ENCODE measurements around the gene ZBTB44. TPM values are rescaled to one million over a fixed set of nuclear protein-coding genes. Genes with fewer than 3 reads are reported as not detected.

The ZBTB44 gene
- total and polyA plus RNA-seq, 8 donors = 34.1 to 53.7 (median 42.7) TPM

- no peak for ATAC-seq
- intact Hi-C loops (cut with DNase I) = no loop called here
- DNase-seq = peak in 1 of 4 donors; percentile 9
Observed at GRCh38 chr11:130313383-130314183, 1.1 kb downstream of the ZBTB44 start.

GRCh38 chr11:130312046-130312445 is 2.7 kb downstream of the ZBTB44 start:
- Histone ChIP-seq H3K36me3 (no peaks in the 10 kb centered on the region), H3K4me3 (no peak overlapping the region), H3K4me1 (peaks cover 4 to 54% of the 10 kb centered on the region in 2 donors), H3K27me3 (no peaks in the 10 kb centered on the region), H3K9me3 (no peaks in the 10 kb centered on the region), H3K27ac (no peak overlapping the region)
- intact Hi-C loops (cut with DNase I) = no loop called here
- no peak for TF ChIP-seq CTCF (IDR thresholded peaks at IDR 0.05)
- ATAC-seq (no peak), DNase-seq (no peak)

More at GRCh38 chr11:130313383-130314183, 1.1 kb downstream of the ZBTB44 start:
- no peaks in the 10 kb centered on the region for H3K9me3 ChIP-seq
- peak overlapping the region; percentile 72 to 81 for H3K4me3 ChIP-seq
- H3K36me3 ChIP-seq = no peaks in the 10 kb centered on the region
- H3K4me1 ChIP-seq = peaks cover 4 to 49% of the 10 kb centered on the region in 2 donors
- no peak for TF ChIP-seq CTCF (IDR thresholded peaks at IDR 0.05)
- no peaks in the 10 kb centered on the region for H3K27me3 ChIP-seq
- H3K27ac ChIP-seq = peak overlapping the region; percentile 89 to 94

- intact Hi-C loops (cut with DNase I) = no loop called here
- DNase-seq (no peak), ATAC-seq (no peak)
- no peak for TF ChIP-seq CTCF (IDR thresholded peaks at IDR 0.05)
- Histone ChIP-seq H3K36me3 (no peaks in the 10 kb centered on the region), H3K27me3 (no peaks in the 10 kb centered on the region), H3K9me3 (no peaks in the 10 kb centered on the region), H3K27ac (no peak overlapping the region), H3K4me3 (no peak overlapping the region), H3K4me1 (peaks cover 4 to 54% of the 10 kb centered on the region in 2 donors)
Observed at GRCh38 chr11:130310622-130311021, 4.1 kb downstream of the ZBTB44 start.

GRCh38 chr11:130308886-130309285 is 5.8 kb downstream of the ZBTB44 start:
- TF ChIP-seq CTCF (IDR thresholded peaks at IDR 0.05) = no peak
- Histone ChIP-seq H3K4me1 (peaks cover 0 to 48% of the 10 kb centered on the region in 2 donors), H3K27ac (no peak overlapping the region), H3K27me3 (no peaks in the 10 kb centered on the region), H3K9me3 (no peaks in the 10 kb centered on the region), H3K4me3 (no peak overlapping the region), H3K36me3 (no peaks in the 10 kb centered on the region)
- intact Hi-C loops (cut with DNase I) = no loop called here
- ATAC-seq (no peak), DNase-seq (no peak)

- Histone ChIP-seq H3K4me3 (no peak overlapping the region), H3K9me3 (no peaks in the 10 kb centered on the region), H3K36me3 (no peaks in the 10 kb centered on the region), H3K27ac (no peak overlapping the region), H3K27me3 (no peaks in the 10 kb centered on the region), H3K4me1 (peaks cover 0 to 42% of the 10 kb centered on the region in 2 donors)
- TF ChIP-seq CTCF (IDR thresholded peaks at IDR 0.05) = no peak
- ATAC-seq (no peak), DNase-seq (no peak)
- intact Hi-C loops (cut with DNase I) = no loop called here
Observed at GRCh38 chr11:130308059-130308458, 6.7 kb downstream of the ZBTB44 start.

Measured in left lung (tissue), 10 donors.